Panc1 (cell line): ENCODE results near the gene MAPK8IP2. TPM values are rescaled to one million over a fixed set of nuclear protein-coding genes. Genes with fewer than 3 reads are reported as not detected.
A peak's percentile ranks its signal among the peaks of the same experiment; 100 is the strongest.
"Not testable (repeated sequence)": the region's sequence is repeated elsewhere in the genome, so short reads cannot be mapped to it uniquely, and the experiment has no call there.

Source experiments
- ATAC-seq: fragments of 200-7000 bp; cut with Tn5 transposase; 2 replicates; pipeline ENCODE4 v1.9.1; 2020; ENCODE audit warnings: mild to moderate bottlenecking, moderate library complexity
- BruUV-seq: library from RNA; stranded (reverse); fragments of 400-500 nt; replicated peaks from 2 replicates; lab custom pipeline; 2021; lab: Mats Ljungman, UMichigan
- CTCF ChIA-PET: fragments of 300-600 bp; sonication (Branson Sonifier 250); formaldehyde crosslinking; loops from one replicate; lab custom pipeline; 2022; ENCODE audit warnings: antibody characterized with exemption; lab: Charles Lee
- POLR2A ChIA-PET: fragments of 300-600 bp; sonication (Branson Sonifier 250); formaldehyde crosslinking; loops from one replicate; lab custom pipeline; 2022; ENCODE audit warnings: antibody characterized with exemption; lab: Charles Lee
- DNase-seq: peaks from one replicate; pipeline ENCODE4 v3.0.0-alpha.2; 2010; ENCODE audit warnings: low read depth, low spot score
- H3K27ac ChIP-seq: 2 replicates; pipeline ENCODE4 v1.5.1; 2011; ENCODE audit warnings: mild to moderate bottlenecking, low read length, inconsistent platforms
- H3K27me3 ChIP-seq: fragments of 200-500 bp; sonication (Bioruptor generic); 2 replicates; pipeline ENCODE4 v1.6.0; 2014; ENCODE audit warnings: low read length, inconsistent platforms; ENCODE audit not compliant: control insufficient read depth, insufficient read depth
- H3K36me3 ChIP-seq: fragments of 200-500 bp; sonication (Bioruptor generic); 2 replicates; pipeline ENCODE4 v1.5.1; 2014; ENCODE audit warnings: inconsistent platforms, mild to moderate bottlenecking, low read length, moderate library complexity; ENCODE audit not compliant: control insufficient read depth, insufficient read depth
- H3K4me1 ChIP-seq: 2 replicates; pipeline ENCODE4 v1.5.1; 2011; ENCODE audit warnings: inconsistent platforms, mild to moderate bottlenecking, low read length, moderate library complexity; ENCODE audit not compliant: control insufficient read depth, insufficient read depth
- H3K4me3 ChIP-seq, 2 experiments: 2 replicates each; pipeline ENCODE4 v1.5.1; 2011 to 2012; ENCODE audit warnings: low read depth in 2 of 2, low read length in 2 of 2, mild to moderate bottlenecking in 2 of 2, inconsistent platforms in 1 of 2, moderate library complexity in 1 of 2
- H3K9me3 ChIP-seq: fragments of 200-500 bp; sonication (Bioruptor generic); 2 replicates; pipeline ENCODE4 v1.5.1; 2014; ENCODE audit warnings: low read depth, mild to moderate bottlenecking, inconsistent platforms, low read length, moderate library complexity; ENCODE audit not compliant: control insufficient read depth, insufficient read depth
- CTCF ChIP-seq: fragments of 450-650 bp; IDR thresholded peaks from 2 replicates; pipeline ENCODE4 v1.5.1; 2017; ENCODE audit warnings: mild to moderate bottlenecking
- POLR2AphosphoS5 ChIP-seq: IDR thresholded peaks from 2 replicates; pipeline ENCODE4 v1.6.1; 2012; ENCODE audit warnings: mild to moderate bottlenecking, low read depth, low read length, moderate library complexity
- REST ChIP-seq, 2 experiments: IDR thresholded peaks; 2 replicates each; pipeline ENCODE4 v1.6.1; 2011 to 2012; ENCODE audit warnings: low read depth in 2 of 2, control low read depth in 1 of 2, low read length in 1 of 2, mild to moderate bottlenecking in 1 of 2, moderate library complexity in 1 of 2; ENCODE audit not compliant: insufficient read depth in 1 of 2
- SIN3A ChIP-seq: IDR thresholded peaks from 2 replicates; pipeline ENCODE4 v1.6.1; 2012; ENCODE audit warnings: low read depth, mild to moderate bottlenecking, low read length, moderate library complexity, borderline replicate concordance; ENCODE audit not compliant: insufficient read depth
- TCF7L2 ChIP-seq: IDR thresholded peaks from 2 replicates; pipeline ENCODE4 v1.6.1; 2011; ENCODE audit warnings: mild to moderate bottlenecking, low read depth, low read length, inconsistent platforms
- in situ Hi-C: cut with HindIII; loops from 2 replicates; pipeline ENCODE4 v1.10.0; 2016; ENCODE audit warnings: low sequenced_read_pairs, low pct_unique_long_range_greater_than_20kb
- intact Hi-C: fragments of 100-400 bp; cut with micrococcal nuclease; formaldehyde crosslinking; loops from one replicate; pipeline ENCODE4 v1.10.0; 2022; ENCODE audit not compliant: unreplicated experiment
- total RNA-seq: library from RNA; stranded (reverse); gene quantifications from one replicate; pipeline ENCODE4 v1.2.1, GENCODE V29; 2021; ENCODE audit not compliant: unreplicated experiment

The MAPK8IP2 gene
- total RNA-seq, 1 experiment from 2014 or later = 38.4 TPM

- no TSS peak for BruUV-seq
- H3K27ac ChIP-seq = no peak overlapping the region
- ChIA-PET CTCF (no interaction called here), POLR2A (no interaction called here)
- ATAC-seq = no peak
- no peaks in the 10 kb centered on the region for H3K36me3 ChIP-seq
- no peaks in the 10 kb centered on the region for H3K27me3 ChIP-seq
- TF ChIP-seq CTCF (no peak), SIN3A (no peak), REST (IDR thresholded peaks at IDR 0.05; ENCODE audit: insufficient read depth in 1 of 2, low read depth in 2 of 2, low read length in 1 of 2) (no peak), POLR2AphosphoS5 (no peak), TCF7L2 (no peak)
- H3K4me3 ChIP-seq = no peak overlapping the region
- H3K9me3 ChIP-seq = no peaks in the 10 kb centered on the region
- no peak for DNase-seq
- intact Hi-C loops (no loop called here), in situ Hi-C loops (no loop called here)
- no peaks in the 10 kb centered on the region for H3K4me1 ChIP-seq
These were observed 52.7 kb downstream of the MAPK8IP2 start for GRCh38 chr22:50653256-50653655.

- ATAC-seq, H3K4me1 ChIP-seq, BruUV-seq, H3K4me3 ChIP-seq, H3K36me3 ChIP-seq, CTCF ChIA-PET, H3K27me3 ChIP-seq, in situ Hi-C loops, intact Hi-C loops, H3K27ac ChIP-seq, DNase-seq, POLR2A ChIA-PET, H3K9me3 ChIP-seq: not testable (repeated sequence)
These were observed 54.1 kb downstream of the MAPK8IP2 start for GRCh38 chr22:50654664-50655063.

GRCh38 chr22:50656122-50657070 is 55.8 kb downstream of the MAPK8IP2 start:
- DNase-seq = no peak
- no peak for TF ChIP-seq TCF7L2
- TF ChIP-seq REST (IDR thresholded peaks at IDR 0.05; ENCODE audit: insufficient read depth in 1 of 2, low read depth in 2 of 2, low read length in 1 of 2) = no peak
- in situ Hi-C loops = no loop called here
- BruUV-seq = no TSS peak
- no peak overlapping the region for H3K27ac ChIP-seq
- CTCF ChIA-PET = interaction anchor here (0.7 kb wide), 1 partner anchor 42 kb away, joined by 3 read pairs; no protein-coding TSS in a partner anchor
- intact Hi-C loops = no loop called here
- no peaks in the 10 kb centered on the region for H3K36me3 ChIP-seq
- H3K9me3 ChIP-seq = no peaks in the 10 kb centered on the region
- H3K4me1 ChIP-seq = no peaks in the 10 kb centered on the region
- no peak overlapping the region for H3K4me3 ChIP-seq
- POLR2A ChIA-PET = no interaction called here
- H3K27me3 ChIP-seq = no peaks in the 10 kb centered on the region
- peak; percentile 82 for ATAC-seq
